Esophagus (tissue), 2 donors: Measurements from ENCODE around the gene MTHFD1L. TPM values are rescaled to one million over a fixed set of nuclear protein-coding genes. Genes with fewer than 3 reads are reported as not detected.
"Not testable (repeated sequence)": the region's sequence is repeated elsewhere in the genome, so short reads cannot be mapped to it uniquely, and the experiment has no call there.

Source experiments
- H3K27ac ChIP-seq, 2 donors: one replicate each; pipeline ENCODE4 v1.5.1; 2013; ENCODE audit warnings: low read depth in 2 of 2, mild to moderate bottlenecking in 2 of 2, inconsistent platforms in 1 of 2, low read length in 1 of 2, moderate library complexity in 1 of 2
- H3K27me3 ChIP-seq, 2 donors: one replicate each; pipeline ENCODE4 v1.6.1; 2013; ENCODE audit warnings: low read length in 2 of 2, control low read depth in 1 of 2, mild to moderate bottlenecking in 1 of 2; ENCODE audit not compliant: insufficient read depth in 2 of 2, control insufficient read depth in 1 of 2
- H3K36me3 ChIP-seq, 2 donors: one replicate each; pipeline ENCODE4 v1.6.1; 2013; ENCODE audit warnings: low read length in 1 of 2; ENCODE audit not compliant: control insufficient read depth in 2 of 2, insufficient read depth in 2 of 2
- H3K4me1 ChIP-seq, 2 donors: one replicate each; pipeline ENCODE4 v1.6.1; 2013; ENCODE audit warnings: low read length in 1 of 2; ENCODE audit not compliant: control insufficient read depth in 2 of 2, insufficient read depth in 2 of 2
- H3K4me3 ChIP-seq, 2 donors: one replicate each; pipeline ENCODE4 v1.5.1; 2013; ENCODE audit warnings: low read length in 2 of 2, mild to moderate bottlenecking in 2 of 2, low read depth in 1 of 2, moderate library complexity in 1 of 2
- H3K9me3 ChIP-seq, 2 donors: one replicate each; pipeline ENCODE4 v1.6.1; 2013; ENCODE audit warnings: mild to moderate bottlenecking in 2 of 2, low read depth in 1 of 2, low read length in 1 of 2, moderate library complexity in 1 of 2; ENCODE audit not compliant: control insufficient read depth in 2 of 2, insufficient read depth in 1 of 2
- WGBS, 2 donors: extraction: QIAGEN DNeasy Blood & Tissue Kit; methylation state at CpG; one replicate each; pipeline ENCODE4 v1.1.7; 2013; 5-methylcytosine and 5-hydroxymethylcytosine counted together
- polyA plus RNA-seq, 2 donors: library from polyadenylated mRNA; stranded (reverse); fragments of 200-250 nt; gene quantifications; one replicate each; pipeline ENCODE4 v1.2.3, GENCODE V29; 2013
- donor health status: healthy with polysubstance abuse.
- donor health status: Bipolar disorder and iron deficiency.

MTHFD1L gene
- polyA plus RNA-seq, 2 donors: 1.6 to 4.1 TPM

DNA sequence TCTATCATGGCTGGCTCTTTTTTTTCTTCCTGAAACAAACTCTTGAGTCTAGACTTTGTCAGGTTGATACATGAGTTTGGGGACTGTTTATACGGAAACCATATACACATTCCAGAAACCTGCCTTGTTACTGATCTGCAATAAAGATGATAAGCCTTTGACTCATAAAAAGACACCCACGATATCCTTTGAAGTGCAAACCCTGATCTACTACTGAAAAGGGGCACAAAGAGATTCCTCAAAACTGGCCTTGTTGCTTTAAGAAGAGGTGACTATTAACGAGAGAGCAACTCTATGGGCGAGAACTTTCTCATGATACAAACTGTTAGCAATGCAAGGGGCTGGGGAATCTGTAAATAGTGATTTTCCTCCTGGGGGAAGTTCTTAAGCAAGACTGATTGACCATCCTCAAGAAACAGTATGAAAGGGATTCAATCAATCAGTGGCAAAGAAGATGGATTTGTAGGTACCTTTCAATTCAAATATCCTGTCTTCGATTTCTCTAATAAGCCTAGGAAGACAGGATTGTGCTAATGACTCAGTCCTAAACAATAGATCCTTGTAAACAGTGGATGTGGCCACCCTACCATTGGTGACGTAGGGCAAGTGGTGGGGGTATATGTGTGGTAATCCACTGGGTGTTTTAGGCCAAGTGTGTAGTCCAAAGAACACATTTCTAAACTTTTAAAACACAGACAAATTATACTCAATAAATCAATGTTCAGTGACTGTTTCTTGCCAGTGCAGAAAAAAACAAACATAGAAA, 260.3 kb downstream of the MTHFD1L start:
- H3K4me1 ChIP-seq, H3K27ac ChIP-seq, H3K36me3 ChIP-seq, H3K9me3 ChIP-seq, H3K4me3 ChIP-seq, H3K27me3 ChIP-seq: not testable (repeated sequence)
- 28 to 35% methylated on average over 6 of the region's 6 CpGs for WGBS, 2 donors

DNA sequence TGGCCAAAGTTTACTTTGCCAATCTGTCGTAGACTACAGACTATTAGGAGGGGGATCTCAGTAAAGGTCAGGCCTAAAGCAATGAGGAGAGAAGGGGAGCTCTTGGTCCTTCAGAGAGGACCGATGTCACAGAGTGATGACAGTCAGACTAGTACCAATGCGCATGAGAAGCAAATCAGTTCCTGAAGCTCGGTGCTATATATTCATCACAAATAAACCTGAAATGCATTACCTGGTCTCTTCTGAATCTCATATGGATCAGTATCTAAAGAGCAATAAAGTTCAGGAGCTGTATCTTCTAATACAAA, 260.9 kb downstream of the MTHFD1L start:
- not testable (repeated sequence) for H3K27me3 ChIP-seq, H3K9me3 ChIP-seq, H3K4me1 ChIP-seq, H3K27ac ChIP-seq, H3K36me3 ChIP-seq, H3K4me3 ChIP-seq
- WGBS, 2 donors: 75 to 83% methylated on average over 4 of the region's 4 CpGs

DNA sequence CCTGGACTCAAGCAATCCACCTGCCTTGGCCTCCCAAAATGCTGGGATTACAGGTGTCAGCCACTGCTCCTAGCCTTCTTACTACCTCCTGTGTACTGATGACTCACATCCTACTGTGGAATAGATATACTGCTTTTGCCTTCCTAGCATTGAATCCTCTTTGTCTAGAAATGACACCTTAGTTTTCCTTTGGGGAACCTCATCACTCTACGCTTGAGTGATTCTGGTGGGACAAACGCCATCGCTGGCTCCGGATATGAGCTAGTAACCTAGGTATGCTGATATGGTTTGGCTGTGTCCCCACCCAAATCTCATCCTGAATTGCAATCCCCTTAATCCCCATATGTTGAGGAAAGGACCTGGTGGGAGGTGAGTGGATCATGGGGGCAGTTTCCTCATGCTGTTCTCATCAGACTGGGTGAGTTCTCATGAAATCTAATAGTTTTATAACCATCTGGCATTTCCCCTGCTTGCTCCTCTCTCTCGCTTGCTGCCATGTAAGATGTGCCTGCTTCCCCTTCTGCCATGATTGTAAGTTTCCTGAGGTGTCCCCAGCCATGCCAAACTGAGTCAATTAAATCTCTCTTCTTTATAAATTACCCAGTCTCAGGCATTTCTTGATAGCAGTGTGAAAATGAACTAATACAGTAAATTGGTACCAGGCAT, 261.8 kb downstream of the MTHFD1L start:
- 90% methylated on average over 5 of the region's 5 CpGs for WGBS, 2 donors

DNA sequence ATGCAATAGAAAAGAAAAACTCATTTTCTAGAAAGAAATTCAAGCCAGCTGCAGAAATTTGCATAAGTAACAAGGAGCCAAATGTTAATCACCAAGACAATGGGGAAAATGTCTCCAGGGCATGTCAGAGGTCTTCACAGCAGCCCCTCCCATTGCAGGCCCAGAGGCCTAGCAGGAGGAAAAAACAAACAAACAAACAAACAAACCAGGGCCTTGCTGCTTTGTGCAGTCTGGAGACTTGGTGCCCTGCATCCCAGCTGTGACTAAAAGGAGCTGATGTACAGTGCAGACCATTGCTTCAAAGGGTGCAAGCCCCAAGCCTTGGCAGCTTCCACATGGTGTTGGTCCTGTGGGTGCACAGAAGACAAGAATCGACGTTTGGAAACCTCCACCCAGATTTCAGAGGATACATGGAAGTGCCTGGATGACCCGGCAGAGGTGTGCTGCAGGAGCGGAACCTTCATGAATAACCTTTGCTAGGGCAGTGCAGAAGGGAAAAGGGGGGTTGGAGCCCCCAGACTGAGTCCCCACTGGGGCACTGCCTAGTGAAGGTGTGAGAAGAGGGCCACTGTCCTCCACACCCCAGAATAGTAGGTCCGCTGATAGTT, 263.4 kb downstream of the MTHFD1L start:
- Histone ChIP-seq H3K27ac (no peak overlapping the region), H3K9me3 (no peaks in the 10 kb centered on the region), H3K27me3 (no peaks in the 10 kb centered on the region), H3K36me3 (no peaks in the 10 kb centered on the region), H3K4me3 (no peak overlapping the region), H3K4me1 (no peaks in the 10 kb centered on the region)
- WGBS, 2 donors: 81 to 86% methylated on average over 5 of the region's 5 CpGs

More for the DNA sequence above, 261.8 kb downstream of the MTHFD1L start:
- H3K36me3 ChIP-seq, H3K27ac ChIP-seq, H3K4me3 ChIP-seq, H3K4me1 ChIP-seq, H3K27me3 ChIP-seq, H3K9me3 ChIP-seq: not testable (repeated sequence)

DNA sequence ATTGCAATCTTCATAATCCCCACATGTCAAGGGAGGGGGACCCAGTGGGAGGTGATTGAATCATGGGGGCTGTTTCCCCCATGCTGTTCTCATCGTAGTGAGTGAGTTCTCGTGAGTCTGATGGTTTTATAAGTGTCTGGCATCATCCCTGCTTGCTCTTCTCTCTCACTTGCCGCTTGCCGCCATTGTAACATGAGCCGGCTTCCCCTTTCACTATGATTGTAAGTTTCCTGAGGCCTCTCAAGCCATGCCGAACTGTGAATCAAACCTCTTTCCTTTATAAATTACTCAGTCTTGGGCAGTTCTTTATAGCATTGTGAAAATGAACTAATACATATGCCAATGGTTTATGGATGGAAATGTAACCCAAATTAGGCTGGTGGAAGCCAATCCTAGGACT, 264.8 kb downstream of the MTHFD1L start:
- Histone ChIP-seq H3K36me3 (no peaks in the 10 kb centered on the region), H3K9me3 (no peaks in the 10 kb centered on the region), H3K4me1 (no peaks in the 10 kb centered on the region), H3K4me3 (no peak overlapping the region), H3K27me3 (no peaks in the 10 kb centered on the region), H3K27ac (no peak overlapping the region)
- 82 to 88% methylated on average over 6 of the region's 6 CpGs for WGBS, 2 donors

DNA sequence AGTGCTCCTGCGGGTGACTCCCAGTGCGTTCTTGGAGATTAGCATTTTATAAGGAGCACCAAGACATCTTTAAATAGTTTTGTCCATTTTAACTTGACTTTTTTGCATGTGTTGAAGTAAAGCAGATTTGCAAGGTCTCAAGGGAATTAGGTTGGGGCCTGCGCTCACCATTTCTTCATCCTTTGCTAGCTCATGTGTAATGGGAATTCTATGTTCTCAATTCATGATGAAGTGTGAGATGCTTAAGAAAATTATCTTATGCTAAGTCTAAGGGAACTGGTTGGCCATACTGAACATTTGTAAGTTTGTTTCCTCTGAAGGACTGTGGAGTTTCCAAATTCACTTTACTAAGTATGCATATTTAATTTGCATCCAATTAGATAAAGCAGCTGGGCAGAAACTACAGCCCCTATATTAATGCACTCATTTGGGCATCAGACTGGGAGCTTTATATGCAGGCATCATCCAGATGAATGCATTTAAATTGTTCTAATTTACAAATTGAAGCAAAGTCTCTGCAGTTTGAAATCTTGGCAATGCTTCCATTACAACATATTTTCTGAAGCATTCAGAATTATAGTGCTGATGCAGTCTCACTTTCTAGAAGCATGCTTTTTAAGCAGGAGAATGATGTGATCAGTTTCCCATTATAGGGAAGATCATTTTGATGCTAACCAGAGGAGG, 266.0 kb downstream of the MTHFD1L start:
- H3K27ac ChIP-seq: no peak overlapping the region
- no peaks in the 10 kb centered on the region for H3K9me3 ChIP-seq
- WGBS, 2 donors: 96% methylated on average over 3 of the region's 3 CpGs
- H3K36me3 ChIP-seq: no peaks in the 10 kb centered on the region
- no peaks in the 10 kb centered on the region for H3K4me1 ChIP-seq
- H3K27me3 ChIP-seq: no peaks in the 10 kb centered on the region
- H3K4me3 ChIP-seq: no peak overlapping the region

DNA sequence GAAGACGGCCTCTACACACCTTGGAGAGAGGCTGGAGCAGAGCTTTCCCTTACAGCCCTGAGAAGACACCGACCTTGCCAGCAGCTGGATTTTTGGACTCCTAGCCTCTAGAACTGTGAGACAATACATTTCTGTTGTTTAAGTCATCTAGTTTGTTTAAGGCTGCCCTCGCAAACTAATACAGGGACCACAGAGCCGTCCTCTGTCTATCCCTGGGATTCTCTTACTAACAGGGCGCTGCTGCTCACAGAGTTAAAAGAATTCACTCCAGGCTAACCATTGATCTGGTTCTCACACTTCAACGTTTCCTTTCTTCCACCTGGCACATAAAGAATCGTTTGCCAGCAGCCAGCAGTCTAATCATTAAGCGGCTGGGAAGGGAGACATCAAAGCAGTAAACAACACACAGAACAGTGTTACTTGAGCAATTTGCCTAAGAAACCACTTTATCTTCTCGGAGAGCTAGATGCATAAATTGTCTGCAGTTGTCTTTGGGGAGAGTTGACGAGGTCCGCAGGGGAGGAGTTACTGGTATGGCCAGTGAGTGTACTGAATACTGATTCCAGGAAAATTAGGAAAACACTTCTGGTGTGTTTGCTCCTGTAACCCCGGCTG, 270.7 kb downstream of the MTHFD1L start:
- Histone ChIP-seq H3K4me3 (no peak overlapping the region), H3K9me3 (no peaks in the 10 kb centered on the region), H3K4me1 (no peaks in the 10 kb centered on the region), H3K27me3 (peaks cover 0 to 2% of the 10 kb centered on the region in 2 donors), H3K27ac (no peak overlapping the region), H3K36me3 (no peaks in the 10 kb centered on the region)
- 46 to 51% methylated on average over 12 of the region's 12 CpGs for whole genome bisulfite sequencing, 2 donors

DNA sequence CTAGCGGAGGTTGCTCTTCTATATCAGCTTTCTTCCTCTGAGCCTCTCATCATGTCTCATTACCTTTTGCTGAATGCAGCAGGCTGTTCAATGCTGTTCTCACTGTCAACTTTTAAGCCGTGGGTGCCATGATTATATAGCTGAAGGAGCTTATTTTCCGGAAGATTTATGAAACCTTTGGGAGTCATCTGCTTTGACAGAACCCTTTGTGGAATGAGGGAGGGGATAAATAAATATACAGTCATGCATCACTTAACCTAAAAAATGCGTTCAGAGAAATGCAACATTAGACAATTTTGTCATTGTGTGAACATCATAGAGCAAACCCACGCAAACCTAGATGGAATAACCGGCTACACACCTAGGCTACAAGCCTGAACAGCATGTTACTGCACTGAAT, 272.0 kb downstream of the MTHFD1L start:
- no peaks in the 10 kb centered on the region for H3K36me3 ChIP-seq
- 64 to 75% methylated on average over 6 of the region's 6 CpGs for WGBS, 2 donors
- H3K27me3 ChIP-seq: peaks cover 0 to 2% of the 10 kb centered on the region in 2 donors
- no peak overlapping the region for H3K27ac ChIP-seq
- no peaks in the 10 kb centered on the region for H3K9me3 ChIP-seq
- H3K4me3 ChIP-seq: no peak overlapping the region
- H3K4me1 ChIP-seq: no peaks in the 10 kb centered on the region

DNA sequence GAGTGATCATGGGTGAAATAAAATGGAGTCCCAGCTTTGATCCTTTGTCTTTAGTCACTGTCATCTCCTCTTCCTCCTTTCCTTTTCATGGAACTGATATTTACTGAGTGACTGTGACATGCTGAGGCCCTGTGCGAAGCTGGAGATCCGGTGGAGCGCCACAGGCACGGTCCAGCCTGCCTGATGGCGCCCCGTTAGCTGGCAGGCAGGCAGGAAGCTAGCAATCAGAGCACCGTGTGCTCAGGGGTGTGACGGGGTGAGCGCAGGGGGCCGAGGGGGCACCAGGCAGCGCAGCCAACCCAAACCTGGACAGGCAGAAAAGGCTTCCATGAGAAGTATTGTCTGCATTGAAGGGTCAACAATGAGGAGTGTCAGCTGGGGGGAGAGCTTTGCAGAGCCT, 274.0 kb downstream of the MTHFD1L start:
- Histone ChIP-seq H3K27ac (no peak overlapping the region), H3K36me3 (no peaks in the 10 kb centered on the region), H3K4me1 (no peaks in the 10 kb centered on the region), H3K9me3 (no peaks in the 10 kb centered on the region), H3K27me3 (peaks cover 0 to 2% of the 10 kb centered on the region in 2 donors), H3K4me3 (no peak overlapping the region)
- 84 to 92% methylated on average over 11 of the region's 11 CpGs for WGBS, 2 donors
